Neural cell (in vitro differentiated cells): ENCODE measurements around the gene TIE1. TPM values are rescaled to one million over a fixed set of nuclear protein-coding genes. Genes with fewer than 3 reads are reported as not detected.

Experiments used
- H2AFZ ChIP-seq: fragments of 200-600, 300-800 bp; sonication (generic), shearing (Covaris generic); 2 replicates; pipeline ENCODE4 v1.6.0; 2014; ENCODE audit warnings: low read depth, mild to moderate bottlenecking, antibody characterized with exemption, low read length, moderate library complexity
- H3F3A ChIP-seq: fragments of 200-600 bp; shearing (Covaris generic); 2 replicates; pipeline ENCODE4 v1.6.1; 2016; ENCODE audit warnings: mild to moderate bottlenecking, moderate library complexity, mixed read lengths, antibody characterized with exemption, low read length; ENCODE audit not compliant: insufficient read depth, poor library complexity, severe bottlenecking
- H3K27ac ChIP-seq: fragments of 200-600, 300-800 bp; sonication (generic), shearing (Covaris generic); 2 replicates; pipeline ENCODE4 v1.5.1; 2014; ENCODE audit warnings: mild to moderate bottlenecking, low read length, moderate library complexity
- H3K27me3 ChIP-seq: fragments of 300-800, 200-600 bp; sonication (generic), shearing (Covaris generic); 2 replicates; pipeline ENCODE4 v1.6.0; 2014; ENCODE audit warnings: mild to moderate bottlenecking, low read depth, low read length, moderate library complexity; ENCODE audit not compliant: insufficient read depth
- H3K36me3 ChIP-seq: fragments of 300-800, 200-600 bp; sonication (generic), shearing (Covaris generic); 2 replicates; pipeline ENCODE4 v1.5.1; 2014; ENCODE audit warnings: mild to moderate bottlenecking, antibody characterized with exemption, low read length, moderate library complexity; ENCODE audit not compliant: insufficient read depth
- H3K4me2 ChIP-seq: fragments of 300-800, 200-600 bp; sonication (generic), shearing (Covaris generic); 2 replicates; pipeline ENCODE4 v1.6.0; 2014; ENCODE audit warnings: mild to moderate bottlenecking, low read length
- H3K4me3 ChIP-seq: fragments of 300-800, 200-600 bp; sonication (generic), shearing (Covaris generic); 2 replicates; pipeline ENCODE4 v1.5.1; 2014; ENCODE audit warnings: mild to moderate bottlenecking, low read length, moderate library complexity
- H3K79me2 ChIP-seq: fragments of 200-600 bp; shearing (Covaris generic); replicated peaks from 2 replicates; pipeline ENCODE4 v1.6.0; 2014; ENCODE audit warnings: mild to moderate bottlenecking, low read length, moderate library complexity; ENCODE audit not compliant: insufficient read depth
- H3K9ac ChIP-seq: fragments of 300-800, 200-600 bp; sonication (generic), shearing (Covaris generic); 2 replicates; pipeline ENCODE4 v1.6.1; 2016; ENCODE audit warnings: mild to moderate bottlenecking, low read length, mixed read lengths
- H3K9me2 ChIP-seq: fragments of 200-600 bp; shearing (Covaris generic); 2 replicates; pipeline ENCODE4 v1.6.1; 2016; ENCODE audit warnings: mild to moderate bottlenecking, low read length, mixed read lengths; ENCODE audit not compliant: insufficient read depth
- H3K9me3 ChIP-seq: fragments of 200-600, 300-800 bp; sonication (generic), shearing (Covaris generic); 2 replicates; pipeline ENCODE4 v1.6.1; 2016; ENCODE audit warnings: mild to moderate bottlenecking, mixed run types, low read length, moderate library complexity, mixed read lengths
- H4K20me1 ChIP-seq: fragments of 200-600 bp; shearing (Covaris generic); 2 replicates; pipeline ENCODE4 v1.6.1; 2016; ENCODE audit warnings: mild to moderate bottlenecking, mixed run types; ENCODE audit not compliant: insufficient read depth
- EP300 ChIP-seq: fragments of 450-650 bp; conservative IDR thresholded peaks from 2 replicates; pipeline ENCODE4 v1.6.1; 2014; ENCODE audit warnings: antibody characterized with exemption, mild to moderate bottlenecking, moderate library complexity; ENCODE audit not compliant: poor library complexity, severe bottlenecking
- EZH2 ChIP-seq: fragments of 200-600, 300-800 bp; shearing (Covaris generic), sonication (generic); IDR thresholded peaks from 2 replicates; pipeline ENCODE4 v1.6.1; 2014; ENCODE audit warnings: antibody characterized with exemption, low read length, borderline replicate concordance, mild to moderate bottlenecking; ENCODE audit not compliant: insufficient read depth, poor library complexity, severe bottlenecking
- MXI1 ChIP-seq: fragments of 450-650 bp; conservative IDR thresholded peaks from 2 replicates; pipeline ENCODE4 v1.6.1; 2014; ENCODE audit warnings: antibody characterized with exemption, mild to moderate bottlenecking; ENCODE audit not compliant: poor library complexity, severe bottlenecking
- POLR2AphosphoS5 ChIP-seq: IDR thresholded peaks from 2 replicates; pipeline ENCODE4 v1.6.1; 2012
- RAD21 ChIP-seq: fragments of 450-650 bp; conservative IDR thresholded peaks from 2 replicates; pipeline ENCODE4 v1.6.1; 2014; ENCODE audit warnings: antibody characterized with exemption, mild to moderate bottlenecking, moderate library complexity
- SMC3 ChIP-seq: fragments of 450-650 bp; conservative IDR thresholded peaks from 2 replicates; pipeline ENCODE4 v1.6.1; 2014; ENCODE audit warnings: antibody characterized with exemption, mild to moderate bottlenecking, moderate library complexity; ENCODE audit not compliant: poor library complexity
- TAF1 ChIP-seq: IDR thresholded peaks from 2 replicates; pipeline ENCODE4 v1.6.1; 2012; ENCODE audit warnings: low read depth
- polyA plus RNA-seq: library from polyadenylated mRNA; depleted of rRNA; stranded (reverse); fragments of >200 nt; gene quantifications from 2 replicates; pipeline ENCODE4 v1.2.3, GENCODE V29; 2014
- TF ChIP-seq, protein P1 (sequence below): IDR thresholded peaks from 2 replicates; pipeline ENCODE4 v1.6.1; 2012; ENCODE audit warnings: borderline replicate concordance
- TF ChIP-seq, protein P2 (sequence below): fragments of 450-650 bp; IDR thresholded peaks from 2 replicates; pipeline ENCODE4 v1.5.1; 2014; ENCODE audit warnings: antibody characterized with exemption, mild to moderate bottlenecking, moderate library complexity; ENCODE audit not compliant: poor library complexity, severe bottlenecking

Gene TIE1
- polyA plus RNA-seq, 1 donor from 2014 or later = not detected

- Histone ChIP-seq H3K27ac (no peak overlapping the region), H3K9me2 (no peaks in the 10 kb centered on the region), H3K9ac (no peak overlapping the region), H2AFZ (no peak overlapping the region), H3K36me3 (no peaks in the 10 kb centered on the region), H4K20me1 (no peaks in the 10 kb centered on the region), H3K79me2 (no peaks in the 10 kb centered on the region), H3K4me3 (no peak overlapping the region), H3F3A (no peaks in the 10 kb centered on the region), H3K27me3 (no peaks in the 10 kb centered on the region), H3K9me3 (no peaks in the 10 kb centered on the region), H3K4me2 (no peak overlapping the region)
- TF ChIP-seq, protein P1, sequence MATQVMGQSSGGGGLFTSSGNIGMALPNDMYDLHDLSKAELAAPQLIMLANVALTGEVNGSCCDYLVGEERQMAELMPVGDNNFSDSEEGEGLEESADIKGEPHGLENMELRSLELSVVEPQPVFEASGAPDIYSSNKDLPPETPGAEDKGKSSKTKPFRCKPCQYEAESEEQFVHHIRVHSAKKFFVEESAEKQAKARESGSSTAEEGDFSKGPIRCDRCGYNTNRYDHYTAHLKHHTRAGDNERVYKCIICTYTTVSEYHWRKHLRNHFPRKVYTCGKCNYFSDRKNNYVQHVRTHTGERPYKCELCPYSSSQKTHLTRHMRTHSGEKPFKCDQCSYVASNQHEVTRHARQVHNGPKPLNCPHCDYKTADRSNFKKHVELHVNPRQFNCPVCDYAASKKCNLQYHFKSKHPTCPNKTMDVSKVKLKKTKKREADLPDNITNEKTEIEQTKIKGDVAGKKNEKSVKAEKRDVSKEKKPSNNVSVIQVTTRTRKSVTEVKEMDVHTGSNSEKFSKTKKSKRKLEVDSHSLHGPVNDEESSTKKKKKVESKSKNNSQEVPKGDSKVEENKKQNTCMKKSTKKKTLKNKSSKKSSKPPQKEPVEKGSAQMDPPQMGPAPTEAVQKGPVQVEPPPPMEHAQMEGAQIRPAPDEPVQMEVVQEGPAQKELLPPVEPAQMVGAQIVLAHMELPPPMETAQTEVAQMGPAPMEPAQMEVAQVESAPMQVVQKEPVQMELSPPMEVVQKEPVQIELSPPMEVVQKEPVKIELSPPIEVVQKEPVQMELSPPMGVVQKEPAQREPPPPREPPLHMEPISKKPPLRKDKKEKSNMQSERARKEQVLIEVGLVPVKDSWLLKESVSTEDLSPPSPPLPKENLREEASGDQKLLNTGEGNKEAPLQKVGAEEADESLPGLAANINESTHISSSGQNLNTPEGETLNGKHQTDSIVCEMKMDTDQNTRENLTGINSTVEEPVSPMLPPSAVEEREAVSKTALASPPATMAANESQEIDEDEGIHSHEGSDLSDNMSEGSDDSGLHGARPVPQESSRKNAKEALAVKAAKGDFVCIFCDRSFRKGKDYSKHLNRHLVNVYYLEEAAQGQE = no peak
- TF ChIP-seq SMC3 (no peak), MXI1 (no peak), RAD21 (no peak), TAF1 (no peak), POLR2AphosphoS5 (no peak), EP300 (no peak), EZH2 (no peak)
- TF ChIP-seq, protein P2, sequence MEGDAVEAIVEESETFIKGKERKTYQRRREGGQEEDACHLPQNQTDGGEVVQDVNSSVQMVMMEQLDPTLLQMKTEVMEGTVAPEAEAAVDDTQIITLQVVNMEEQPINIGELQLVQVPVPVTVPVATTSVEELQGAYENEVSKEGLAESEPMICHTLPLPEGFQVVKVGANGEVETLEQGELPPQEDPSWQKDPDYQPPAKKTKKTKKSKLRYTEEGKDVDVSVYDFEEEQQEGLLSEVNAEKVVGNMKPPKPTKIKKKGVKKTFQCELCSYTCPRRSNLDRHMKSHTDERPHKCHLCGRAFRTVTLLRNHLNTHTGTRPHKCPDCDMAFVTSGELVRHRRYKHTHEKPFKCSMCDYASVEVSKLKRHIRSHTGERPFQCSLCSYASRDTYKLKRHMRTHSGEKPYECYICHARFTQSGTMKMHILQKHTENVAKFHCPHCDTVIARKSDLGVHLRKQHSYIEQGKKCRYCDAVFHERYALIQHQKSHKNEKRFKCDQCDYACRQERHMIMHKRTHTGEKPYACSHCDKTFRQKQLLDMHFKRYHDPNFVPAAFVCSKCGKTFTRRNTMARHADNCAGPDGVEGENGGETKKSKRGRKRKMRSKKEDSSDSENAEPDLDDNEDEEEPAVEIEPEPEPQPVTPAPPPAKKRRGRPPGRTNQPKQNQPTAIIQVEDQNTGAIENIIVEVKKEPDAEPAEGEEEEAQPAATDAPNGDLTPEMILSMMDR = no peak
These were observed 16.7 kb upstream of the TIE1 start for GRCh38 chr1:43284065-43284464.

DNA sequence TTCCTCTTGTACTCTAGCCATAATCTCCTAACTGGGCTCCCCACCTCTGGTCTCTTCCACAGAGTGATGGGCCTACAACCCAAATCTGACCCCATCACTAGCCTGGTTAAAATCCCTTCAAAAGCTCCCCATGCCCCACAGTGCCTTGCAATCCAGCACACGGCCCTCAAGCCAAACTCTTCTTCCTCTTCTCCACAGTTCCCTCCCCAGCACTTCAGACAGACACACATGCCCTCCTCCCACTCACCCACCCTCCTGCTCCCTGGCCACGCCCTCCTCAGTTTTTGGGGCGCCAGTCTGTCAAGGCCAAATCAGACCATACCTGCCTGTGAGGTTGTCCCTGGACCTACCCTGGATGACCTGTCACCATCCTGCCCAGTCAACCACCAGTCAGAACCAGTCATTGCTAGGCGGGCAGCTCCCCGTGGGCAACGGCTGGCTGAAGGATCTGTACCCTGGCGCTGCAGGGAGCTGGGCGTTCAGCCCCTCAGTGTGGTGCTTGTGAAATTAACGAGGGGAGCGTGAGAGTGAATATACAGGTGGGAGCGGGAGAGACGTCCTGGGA, 16.2 kb upstream of the TIE1 start:
- no peak overlapping the region for H3K27ac ChIP-seq
- TF ChIP-seq TAF1 (no peak), RAD21 (no peak), EZH2 (no peak), EP300 (no peak), MXI1 (no peak)
- TF ChIP-seq, protein P2 = no peak
- H3F3A ChIP-seq = no peaks in the 10 kb centered on the region
- no peak overlapping the region for H3K4me3 ChIP-seq
- no peaks in the 10 kb centered on the region for H3K9me2 ChIP-seq
- H3K79me2 ChIP-seq = no peaks in the 10 kb centered on the region
- H4K20me1 ChIP-seq = no peaks in the 10 kb centered on the region
- no peaks in the 10 kb centered on the region for H3K27me3 ChIP-seq
- no peak overlapping the region for H2AFZ ChIP-seq
- H3K4me2 ChIP-seq = no peak overlapping the region
- no peak overlapping the region for H3K9ac ChIP-seq
- H3K36me3 ChIP-seq = no peaks in the 10 kb centered on the region
- no peaks in the 10 kb centered on the region for H3K9me3 ChIP-seq
